OCI-LY3 (cell line): ENCODE measurements around the gene PRKG2.

Source experiments
- H2AFZ ChIP-seq: fragments of 200-600, 300-600 bp; shearing (Covaris generic); 2 replicates; pipeline ENCODE4 v1.6.0; 2014; ENCODE audit warnings: antibody characterized with exemption, low read depth, low read length
- H3K27ac ChIP-seq: fragments of 200-600, 300-600 bp; sonication (generic); 2 replicates; pipeline ENCODE4 v1.5.1; 2014; ENCODE audit warnings: mild to moderate bottlenecking, low read length, moderate library complexity, mixed read lengths
- H3K27me3 ChIP-seq: fragments of 200-600, 300-600 bp; sonication (generic); 2 replicates; pipeline ENCODE4 v1.6.1; 2014; ENCODE audit warnings: low read depth, low read length, mixed read lengths
- H3K36me3 ChIP-seq: fragments of 200-600, 300-600 bp; sonication (generic); replicated peaks from 2 replicates; pipeline ENCODE3; 2014; ENCODE audit warnings: low read depth, low read length, mixed read lengths
- H3K4me1 ChIP-seq: fragments of 300-600, 200-600 bp; sonication (generic); 2 replicates; pipeline ENCODE4 v1.6.1; 2014; ENCODE audit warnings: low read length, mixed read lengths
- H3K4me2 ChIP-seq: fragments of 200-600, 300-600 bp; sonication (generic); 2 replicates; pipeline ENCODE4 v1.6.1; 2014; ENCODE audit warnings: low read length, mixed read lengths
- H3K4me3 ChIP-seq: fragments of 300-600, 200-600 bp; sonication (generic); 2 replicates; pipeline ENCODE4 v1.5.1; 2014; ENCODE audit warnings: antibody characterized with exemption, mild to moderate bottlenecking, low read length, moderate library complexity
- H3K79me2 ChIP-seq: fragments of 300-600, 200-600 bp; shearing (Covaris generic); 2 replicates; pipeline ENCODE4 v1.6.1; 2014; ENCODE audit warnings: mild to moderate bottlenecking, low read length, mixed read lengths
- H3K9ac ChIP-seq: fragments of 300-600, 200-600 bp; shearing (Covaris generic); 2 replicates; pipeline ENCODE4 v1.6.0; 2014; ENCODE audit warnings: mild to moderate bottlenecking, low read length, moderate library complexity
- H3K9me3 ChIP-seq: fragments of 200-600, 300-600 bp; shearing (Covaris generic); 2 replicates; pipeline ENCODE4 v1.6.1; 2014; ENCODE audit warnings: low read length, mixed read lengths; ENCODE audit not compliant: insufficient read depth
- H4K20me1 ChIP-seq: fragments of 200-600, 300-600 bp; sonication (generic); 2 replicates; pipeline ENCODE4 v1.6.1; 2016; ENCODE audit warnings: low read length, mixed read lengths; ENCODE audit not compliant: insufficient read depth
- CTCF ChIP-seq: fragments of 200-600, 300-600 bp; sonication (generic); IDR thresholded peaks from 2 replicates; pipeline ENCODE4 v1.5.1; 2014; ENCODE audit warnings: antibody characterized with exemption, low read length, low read depth
- EZH2phosphoT487 ChIP-seq: fragments of 200-600 bp; shearing (Covaris generic); IDR thresholded peaks from 2 replicates; pipeline ENCODE4 v1.6.1; 2018; ENCODE audit warnings: antibody characterized with exemption, mixed run types, low read depth

Gene PRKG2

GRCh38 chr4:81207828-81208227 is 7.2 kb downstream of the PRKG2 start:
- no peaks in the 10 kb centered on the region for H3K79me2 ChIP-seq
- no peak overlapping the region for H3K4me3 ChIP-seq
- no peaks in the 10 kb centered on the region for H3K36me3 ChIP-seq
- H3K27ac ChIP-seq: no peak overlapping the region
- H3K4me1 ChIP-seq: no peaks in the 10 kb centered on the region
- no peak overlapping the region for H2AFZ ChIP-seq
- TF ChIP-seq EZH2phosphoT487 (no peak), CTCF (no peak)
- H3K9me3 ChIP-seq: no peaks in the 10 kb centered on the region
- no peaks in the 10 kb centered on the region for H4K20me1 ChIP-seq
- H3K9ac ChIP-seq: no peak overlapping the region
- H3K27me3 ChIP-seq: no peaks in the 10 kb centered on the region
- H3K4me2 ChIP-seq: no peak overlapping the region

GRCh38 chr4:81205302-81205701 is 9.7 kb downstream of the PRKG2 start:
- H3K36me3 ChIP-seq: no peaks in the 10 kb centered on the region
- H3K27me3 ChIP-seq: peaks cover 2% of the 10 kb centered on the region; the same call in 1 of the 2 replicates
- TF ChIP-seq CTCF: no peak
- H3K4me3 ChIP-seq: no peak overlapping the region
- no peaks in the 10 kb centered on the region for H3K79me2 ChIP-seq
- no peak overlapping the region for H3K4me2 ChIP-seq
- no peaks in the 10 kb centered on the region for H3K4me1 ChIP-seq
- H3K27ac ChIP-seq: no peak overlapping the region
- H3K9ac ChIP-seq: no peak overlapping the region
- no peak overlapping the region for H2AFZ ChIP-seq
- H4K20me1 ChIP-seq: no peaks in the 10 kb centered on the region
- H3K9me3 ChIP-seq: no peaks in the 10 kb centered on the region

GRCh38 chr4:81204571-81204970 is 10.5 kb downstream of the PRKG2 start:
- Histone ChIP-seq H3K9ac (no peak overlapping the region), H3K4me3 (no peak overlapping the region), H4K20me1 (no peaks in the 10 kb centered on the region), H2AFZ (no peak overlapping the region), H3K9me3 (no peaks in the 10 kb centered on the region), H3K79me2 (no peaks in the 10 kb centered on the region), H3K27me3 (peaks cover 3% of the 10 kb centered on the region; the same call in 1 of the 2 replicates), H3K27ac (no peak overlapping the region), H3K4me1 (no peaks in the 10 kb centered on the region), H3K4me2 (no peak overlapping the region), H3K36me3 (no peaks in the 10 kb centered on the region)
- no peak for TF ChIP-seq EZH2phosphoT487

GRCh38 chr4:81199831-81200230 is 15.2 kb downstream of the PRKG2 start:
- no peaks in the 10 kb centered on the region for H3K79me2 ChIP-seq
- H3K27ac ChIP-seq: no peak overlapping the region
- H3K4me2 ChIP-seq: no peak overlapping the region
- H3K36me3 ChIP-seq: no peaks in the 10 kb centered on the region
- H3K4me3 ChIP-seq: no peak overlapping the region
- no peak for TF ChIP-seq EZH2phosphoT487
- TF ChIP-seq CTCF: no peak
- no peaks in the 10 kb centered on the region for H4K20me1 ChIP-seq
- peaks cover 6% of the 10 kb centered on the region for H3K4me1 ChIP-seq
- peaks cover 3% of the 10 kb centered on the region; the same call in 1 of the 2 replicates for H3K27me3 ChIP-seq
- no peak overlapping the region for H3K9ac ChIP-seq
- H3K9me3 ChIP-seq: no peaks in the 10 kb centered on the region
- H2AFZ ChIP-seq: no peak overlapping the region

- no peak overlapping the region for H3K9ac ChIP-seq
- no peaks in the 10 kb centered on the region for H4K20me1 ChIP-seq
- H2AFZ ChIP-seq: no peak overlapping the region
- H3K36me3 ChIP-seq: no peaks in the 10 kb centered on the region
- H3K9me3 ChIP-seq: no peaks in the 10 kb centered on the region
- no peak overlapping the region for H3K27ac ChIP-seq
- H3K79me2 ChIP-seq: no peaks in the 10 kb centered on the region
- peaks cover 3% of the 10 kb centered on the region; the same call in 1 of the 2 replicates for H3K27me3 ChIP-seq
- no peak overlapping the region for H3K4me3 ChIP-seq
- TF ChIP-seq CTCF (no peak), EZH2phosphoT487 (no peak)
- H3K4me1 ChIP-seq: peaks cover 6% of the 10 kb centered on the region
- no peak overlapping the region for H3K4me2 ChIP-seq
These were observed 16.4 kb downstream of the PRKG2 start for GRCh38 chr4:81198609-81199008.
